ENCODE results near the gene COL7A1. TPM values are rescaled to one million over a fixed set of nuclear protein-coding genes. Genes with fewer than 3 reads are reported as not detected.

COL7A1 gene
- total RNA-seq, 4 donors from 2014 or later = 0.31 to 2.2 (median 1.9) TPM

- no peak for DNase-seq (ENCODE audit: low spot score)
- no peak for TF ChIP-seq CTCF (IDR thresholded peaks at IDR 0.05)
- no peak for ATAC-seq (ENCODE audit: low FRiP score)
Measured at GRCh38 chr3:48591886-48592518, 3.1 kb downstream of the COL7A1 start.

GRCh38 chr3:48591436-48591835 lies 3.7 kb downstream of the COL7A1 start:
- DNase-seq (ENCODE audit: low spot score) = no peak
- no peak for TF ChIP-seq CTCF (IDR thresholded peaks at IDR 0.05)
- ATAC-seq (ENCODE audit: low FRiP score) = no peak

GRCh38 chr3:48588230-48588629 lies 6.9 kb downstream of the COL7A1 start:
- TF ChIP-seq CTCF (IDR thresholded peaks at IDR 0.05) = no peak
- no peak for DNase-seq (ENCODE audit: low spot score)
- ATAC-seq (ENCODE audit: low FRiP score) = no peak

- ATAC-seq (ENCODE audit: low FRiP score) (no peak), DNase-seq (ENCODE audit: low spot score) (no peak)
- TF ChIP-seq CTCF (IDR thresholded peaks at IDR 0.05) = no peak
Measured at GRCh38 chr3:48587686-48588085, 7.4 kb downstream of the COL7A1 start.

GRCh38 chr3:48585411-48585810 lies 9.7 kb downstream of the COL7A1 start:
- ATAC-seq (ENCODE audit: low FRiP score) (no peak), DNase-seq (ENCODE audit: low spot score) (no peak)
- TF ChIP-seq CTCF (IDR thresholded peaks at IDR 0.05) = no peak

GRCh38 chr3:48584836-48585235 lies 10.3 kb downstream of the COL7A1 start:
- no peak for DNase-seq (ENCODE audit: low spot score)
- no peak for ATAC-seq (ENCODE audit: low FRiP score)
- no peak for TF ChIP-seq CTCF (IDR thresholded peaks at IDR 0.05)

Data from omental fat pad (tissue), 4 donors.